Thyroid gland (tissue), 4 donors: ENCODE measurements around the gene LDB3.

Experiments used
- CTCF ChIP-seq, 6 experiments: fragments of 200-600 bp in 3 of 6; fragments of 450-650 bp in 3 of 6; sonication (generic) in 3 of 6; IDR thresholded peaks; one replicate each; pipeline ENCODE4 v1.5.1; 2016 to 2019; ENCODE audit warnings: antibody characterized with exemption in 6 of 6, mild to moderate bottlenecking in 2 of 6, inconsistent platforms in 1 of 6, moderate library complexity in 1 of 6
- POLR2A ChIP-seq, 2 donors: fragments of 450-650 bp; IDR thresholded peaks; one replicate each; pipeline ENCODE4 v1.6.1; 2017; ENCODE audit warnings: antibody characterized with exemption in 2 of 2, mild to moderate bottlenecking in 2 of 2, moderate library complexity in 1 of 2

- TF ChIP-seq CTCF (IDR thresholded peaks at IDR 0.05) (no peak), POLR2A (IDR thresholded peaks at IDR 0.05) (no peak)
These were observed 5.9 kb upstream of the LDB3 start for GRCh38 chr10:86662186-86663045.
